Fibroblast of lung (primary cell): ENCODE data around the gene ANAPC16.

ENCODE experiments used
- CTCF ChIP-seq, 2 donors: IDR thresholded peaks in 1 of 2; conservative IDR thresholded peaks in 1 of 2; 1 replicate in 1 of 2; 2 replicates in 1 of 2; pipeline ENCODE4 v1.5.1; 2011 to 2012; ENCODE audit warnings: low read length in 2 of 2, control low read depth in 1 of 2, inconsistent platforms in 1 of 2, low read depth in 1 of 2, mild to moderate bottlenecking in 1 of 2
- EZH2 ChIP-seq: IDR thresholded peaks from 2 replicates; pipeline ENCODE4 v1.5.1; 2012; ENCODE audit warnings: low read length, control low read depth, mild to moderate bottlenecking; ENCODE audit errors: missing control alignments

- TF ChIP-seq CTCF (conservative IDR thresholded peaks at IDR 0.05 in 1 of 2, IDR thresholded peaks at IDR 0.05 in 1 of 2; ENCODE audit: low read depth in 1 of 2, low read length in 2 of 2) (no peak), EZH2 (no peak)
Measured at GRCh38 chr10:72228318-72228751, 12.5 kb downstream of the ANAPC16 start.
